Osteoblast (primary cell): ENCODE results near the gene GABBR2. TPM values are rescaled to one million over a fixed set of nuclear protein-coding genes. Genes with fewer than 3 reads are reported as not detected.

Experiments
- DNase-seq: peaks from one replicate; pipeline ENCODE4 v3.0.0; 2011; ENCODE audit warnings: low spot score, mixed read lengths; ENCODE audit not compliant: insufficient read length; ENCODE audit errors: missing footprints
- H2AFZ ChIP-seq: 2 replicates; pipeline ENCODE4 v1.6.0; 2011; ENCODE audit warnings: mild to moderate bottlenecking, low read length
- H3K27ac ChIP-seq: 2 replicates; pipeline ENCODE4 v1.5.1; 2011; ENCODE audit warnings: mild to moderate bottlenecking, low read depth, low read length, moderate library complexity
- H3K27me3 ChIP-seq: 2 replicates; pipeline ENCODE4 v1.6.0; 2012; ENCODE audit warnings: mild to moderate bottlenecking, control low read depth, inconsistent platforms, low read length, moderate library complexity; ENCODE audit not compliant: insufficient read depth
- H3K36me3 ChIP-seq: 2 replicates; pipeline ENCODE4 v1.5.1; 2011; ENCODE audit warnings: mild to moderate bottlenecking, low read length, control low read depth, moderate library complexity; ENCODE audit not compliant: insufficient read depth
- H3K4me1 ChIP-seq: 2 replicates; pipeline ENCODE4 v1.5.1; 2011; ENCODE audit warnings: mild to moderate bottlenecking, low read length, control low read depth, moderate library complexity; ENCODE audit not compliant: insufficient read depth
- H3K4me2 ChIP-seq: 2 replicates; pipeline ENCODE4 v1.6.0; 2011; ENCODE audit warnings: mild to moderate bottlenecking, low read length; ENCODE audit not compliant: insufficient read depth
- H3K4me3 ChIP-seq: fragments of 200-600 bp; sonication (generic); 3 replicates; pipeline ENCODE4 v1.5.1; 2012; ENCODE audit warnings: mild to moderate bottlenecking, low read length, inconsistent platforms; ENCODE audit not compliant: insufficient read depth
- H3K79me2 ChIP-seq: 2 replicates; pipeline ENCODE4 v1.6.0; 2012; ENCODE audit warnings: mild to moderate bottlenecking, low read length, control low read depth, inconsistent platforms; ENCODE audit not compliant: insufficient read depth
- H3K9me3 ChIP-seq: 2 replicates; pipeline ENCODE4 v1.5.1; 2011; ENCODE audit warnings: low read depth, low read length, control low read depth
- H4K20me1 ChIP-seq: 2 replicates; pipeline ENCODE4 v1.6.0; 2012; ENCODE audit warnings: mild to moderate bottlenecking, low read length, control low read depth; ENCODE audit not compliant: insufficient read depth
- total RNA-seq: library from RNA; depleted of rRNA; stranded (reverse); fragments of >200 nt; gene quantifications from 2 replicates; pipeline ENCODE4 v1.2.3, GENCODE V29; 2012
- TF ChIP-seq, protein P1 (sequence below): IDR thresholded peaks from 2 replicates; pipeline ENCODE4 v1.5.1; 2011; ENCODE audit warnings: mild to moderate bottlenecking, low read depth, low read length, moderate library complexity; ENCODE audit errors: extremely low read depth

GABBR2 gene
- total RNA-seq, 1 donor = under 0.01 TPM

DNA sequence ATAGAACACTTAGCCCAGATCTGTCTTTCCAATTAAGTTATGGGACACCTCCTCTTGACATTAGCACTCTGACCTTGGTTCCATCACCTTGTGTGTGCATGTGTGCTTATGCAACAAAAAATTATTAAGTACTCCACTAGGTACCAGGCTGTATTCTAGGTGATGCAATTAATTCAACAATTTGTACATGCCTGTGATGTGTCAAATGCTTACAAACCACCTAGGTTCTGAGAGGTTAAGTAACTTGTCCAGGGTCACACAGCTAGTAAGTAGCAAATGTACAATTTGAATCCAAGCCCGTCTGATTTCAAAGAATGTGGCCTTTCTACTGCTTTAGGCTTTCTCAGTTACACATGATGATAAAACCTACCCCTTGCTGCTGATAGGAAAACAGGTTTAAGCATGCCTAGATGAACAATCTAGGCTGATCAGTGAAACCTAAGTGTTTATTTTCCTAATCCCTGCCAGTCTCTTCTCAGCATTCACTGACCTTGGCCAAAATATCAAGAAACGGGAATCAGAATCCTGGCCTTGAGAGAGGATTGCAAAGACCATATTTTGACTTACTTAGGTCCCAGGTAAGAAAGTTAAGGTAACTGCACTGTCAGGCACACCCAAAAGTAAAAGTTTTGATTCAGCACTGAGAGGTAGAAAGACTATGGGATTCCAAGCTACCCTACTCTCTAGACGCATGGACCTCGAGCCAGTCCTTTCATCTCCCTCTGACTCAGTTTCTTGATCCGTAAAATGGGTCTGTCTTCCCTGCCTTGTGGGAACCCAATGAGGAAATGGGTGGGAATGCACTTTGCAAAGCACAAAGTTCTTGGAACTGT lies 454.3 kb downstream of the GABBR2 start:
- TF ChIP-seq, protein P1, sequence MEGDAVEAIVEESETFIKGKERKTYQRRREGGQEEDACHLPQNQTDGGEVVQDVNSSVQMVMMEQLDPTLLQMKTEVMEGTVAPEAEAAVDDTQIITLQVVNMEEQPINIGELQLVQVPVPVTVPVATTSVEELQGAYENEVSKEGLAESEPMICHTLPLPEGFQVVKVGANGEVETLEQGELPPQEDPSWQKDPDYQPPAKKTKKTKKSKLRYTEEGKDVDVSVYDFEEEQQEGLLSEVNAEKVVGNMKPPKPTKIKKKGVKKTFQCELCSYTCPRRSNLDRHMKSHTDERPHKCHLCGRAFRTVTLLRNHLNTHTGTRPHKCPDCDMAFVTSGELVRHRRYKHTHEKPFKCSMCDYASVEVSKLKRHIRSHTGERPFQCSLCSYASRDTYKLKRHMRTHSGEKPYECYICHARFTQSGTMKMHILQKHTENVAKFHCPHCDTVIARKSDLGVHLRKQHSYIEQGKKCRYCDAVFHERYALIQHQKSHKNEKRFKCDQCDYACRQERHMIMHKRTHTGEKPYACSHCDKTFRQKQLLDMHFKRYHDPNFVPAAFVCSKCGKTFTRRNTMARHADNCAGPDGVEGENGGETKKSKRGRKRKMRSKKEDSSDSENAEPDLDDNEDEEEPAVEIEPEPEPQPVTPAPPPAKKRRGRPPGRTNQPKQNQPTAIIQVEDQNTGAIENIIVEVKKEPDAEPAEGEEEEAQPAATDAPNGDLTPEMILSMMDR = no peak
- peak overlapping the region; percentile 94 for H3K27ac ChIP-seq
- peak overlapping the region; percentile 81 for H3K4me3 ChIP-seq
- peak overlapping the region; percentile 76 for H2AFZ ChIP-seq
- H3K9me3 ChIP-seq = no peaks in the 10 kb centered on the region
- H3K4me1 ChIP-seq = peaks cover 57% of the 10 kb centered on the region
- peaks cover 19% of the 10 kb centered on the region for H3K36me3 ChIP-seq
- no peaks in the 10 kb centered on the region for H3K27me3 ChIP-seq
- no peaks in the 10 kb centered on the region for H4K20me1 ChIP-seq
- DNase-seq = peak; percentile 82
- H3K79me2 ChIP-seq = peaks cover 62% of the 10 kb centered on the region
- H3K4me2 ChIP-seq = peak overlapping the region; percentile 96

DNA sequence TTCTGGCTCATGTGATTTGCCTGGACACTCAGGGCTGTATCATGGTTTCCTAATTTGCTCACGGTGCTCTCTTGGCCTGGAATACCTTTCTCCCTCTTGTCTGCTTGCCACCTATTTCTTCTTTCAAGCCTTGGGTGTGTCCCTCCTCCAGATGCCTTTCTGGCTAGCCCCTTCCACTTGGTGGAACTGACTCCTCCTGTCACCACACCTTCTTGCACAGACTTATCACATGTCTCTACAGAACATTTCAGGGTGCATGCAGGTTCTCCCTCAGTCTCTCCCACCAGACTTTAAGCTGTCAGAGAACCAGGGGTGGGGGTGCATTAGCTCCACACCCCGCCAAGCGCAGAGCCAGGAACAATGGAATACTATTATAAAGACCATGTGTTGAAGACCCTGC lies 455.2 kb downstream of the GABBR2 start:
- H3K9me3 ChIP-seq = no peaks in the 10 kb centered on the region
- DNase-seq = peak; percentile 36
- H3K79me2 ChIP-seq = peaks cover 65% of the 10 kb centered on the region
- TF ChIP-seq, protein P1 = no peak
- H3K4me3 ChIP-seq = peak overlapping the region; percentile 81
- H3K4me1 ChIP-seq = peaks cover 66% of the 10 kb centered on the region
- peak overlapping the region; percentile 96 for H3K4me2 ChIP-seq
- H4K20me1 ChIP-seq = no peaks in the 10 kb centered on the region
- H3K36me3 ChIP-seq = peaks cover 22% of the 10 kb centered on the region
- peak overlapping the region; percentile 94 for H3K27ac ChIP-seq
- no peak overlapping the region for H2AFZ ChIP-seq
- H3K27me3 ChIP-seq = no peaks in the 10 kb centered on the region

DNA sequence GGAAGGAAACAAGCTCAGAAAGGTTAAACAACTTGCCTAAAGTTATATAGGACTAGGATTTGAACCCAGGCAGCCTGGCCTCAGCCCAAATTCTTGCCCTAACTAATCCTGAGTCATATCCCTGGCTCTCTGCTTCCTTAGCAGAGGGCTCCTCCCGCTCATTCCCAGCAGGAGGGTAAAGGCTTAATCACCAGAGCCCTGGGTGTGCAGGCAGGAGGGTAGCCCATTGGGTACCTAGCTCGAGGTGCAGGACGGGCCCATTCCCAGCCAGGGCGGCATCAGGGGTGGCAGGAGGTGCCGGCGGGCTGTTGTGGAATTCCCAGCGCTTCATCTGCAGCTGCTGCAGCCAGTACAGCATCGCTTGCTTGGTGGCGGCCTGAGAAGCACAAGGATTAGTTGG lies 457.2 kb downstream of the GABBR2 start:
- Histone ChIP-seq H3K9me3 (no peaks in the 10 kb centered on the region), H3K27ac (peak overlapping the region; percentile 62), H3K4me3 (no peak overlapping the region), H4K20me1 (no peaks in the 10 kb centered on the region), H3K27me3 (no peaks in the 10 kb centered on the region), H3K4me2 (peak overlapping the region; percentile 96), H3K36me3 (peaks cover 32% of the 10 kb centered on the region), H3K4me1 (peaks cover 71% of the 10 kb centered on the region), H3K79me2 (peaks cover 79% of the 10 kb centered on the region), H2AFZ (no peak overlapping the region)
- TF ChIP-seq, protein P1 = no peak
- peak; percentile 95 for DNase-seq

DNA sequence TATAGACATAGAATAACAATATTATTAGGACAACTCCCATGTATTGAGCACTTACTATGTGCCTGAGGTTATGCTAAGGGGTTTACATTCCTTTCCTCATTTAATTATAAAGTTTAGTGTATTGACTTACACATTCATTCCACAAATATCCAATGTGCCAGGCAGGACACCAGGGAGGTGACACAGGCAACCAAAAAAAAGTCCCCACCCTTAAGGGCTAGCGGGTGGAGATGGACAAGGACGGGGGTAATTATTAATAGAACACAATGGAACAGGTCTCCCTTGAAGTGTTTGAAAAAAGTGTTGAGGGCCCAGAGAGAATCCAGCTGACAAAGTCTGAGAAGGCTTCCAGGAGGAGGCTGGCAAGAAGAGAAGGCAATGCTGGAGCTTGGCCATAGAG lies 459.0 kb downstream of the GABBR2 start:
- H3K4me2 ChIP-seq = peak overlapping the region; percentile 5
- no peaks in the 10 kb centered on the region for H3K9me3 ChIP-seq
- no peak overlapping the region for H2AFZ ChIP-seq
- no peak overlapping the region for H3K4me3 ChIP-seq
- H3K4me1 ChIP-seq = peaks cover 70% of the 10 kb centered on the region
- peaks cover 83% of the 10 kb centered on the region for H3K79me2 ChIP-seq
- H3K27me3 ChIP-seq = no peaks in the 10 kb centered on the region
- H3K27ac ChIP-seq = peak overlapping the region; percentile 97
- no peaks in the 10 kb centered on the region for H4K20me1 ChIP-seq
- DNase-seq = peak; percentile 71
- TF ChIP-seq, protein P1 = no peak
- H3K36me3 ChIP-seq = peaks cover 40% of the 10 kb centered on the region
